ENCODE measurements around the gene PDE2A. TPM values are rescaled to one million over a fixed set of nuclear protein-coding genes. Genes with fewer than 3 reads are reported as not detected.
A peak's percentile ranks its signal among the peaks of the same experiment; 100 is the strongest.

Gene PDE2A
- total RNA-seq, 1 donor from 2014 or later = not detected

DNA sequence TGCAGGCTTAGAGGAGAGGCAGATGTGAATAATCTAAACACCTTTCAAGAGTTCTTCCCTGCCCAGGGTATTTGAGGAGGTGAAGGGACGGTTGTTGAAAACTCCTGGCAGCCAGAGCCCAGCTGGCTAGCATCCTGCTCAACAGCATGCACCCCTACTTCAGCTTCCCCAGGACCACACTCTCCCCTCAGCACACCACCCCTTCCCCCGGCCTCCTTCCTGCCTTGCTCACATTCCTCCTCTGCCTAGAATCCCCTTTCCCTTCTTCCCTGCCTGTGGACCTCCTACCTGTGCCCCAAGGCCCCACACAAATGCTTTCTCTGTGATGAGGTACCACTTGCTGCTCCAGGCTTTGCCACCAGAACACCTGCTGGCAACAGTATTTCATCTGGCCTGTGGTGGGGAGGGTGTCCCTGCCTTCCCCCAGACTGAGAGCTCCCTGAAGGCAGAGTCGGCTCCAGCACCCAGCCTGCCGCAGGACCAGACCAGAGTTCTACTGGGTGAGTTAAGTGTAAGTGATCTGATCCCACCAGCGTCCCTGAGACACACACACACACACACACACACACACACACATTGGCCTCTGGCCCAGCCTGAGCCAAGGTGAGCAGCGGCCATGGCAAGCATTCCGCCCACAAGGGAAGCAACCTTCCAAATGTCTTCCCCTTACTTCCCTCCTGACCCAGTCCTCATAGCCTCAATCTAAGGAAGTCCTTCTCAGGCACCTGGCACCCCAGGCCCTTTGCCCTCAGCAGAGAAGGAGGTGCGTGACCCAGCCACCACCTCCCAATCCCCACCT is 79.5 kb downstream of the PDE2A start:
- no peaks in the 10 kb centered on the region for H3K9me3 Mint-ChIP-seq (ENCODE audit: unreplicated experiment)

DNA sequence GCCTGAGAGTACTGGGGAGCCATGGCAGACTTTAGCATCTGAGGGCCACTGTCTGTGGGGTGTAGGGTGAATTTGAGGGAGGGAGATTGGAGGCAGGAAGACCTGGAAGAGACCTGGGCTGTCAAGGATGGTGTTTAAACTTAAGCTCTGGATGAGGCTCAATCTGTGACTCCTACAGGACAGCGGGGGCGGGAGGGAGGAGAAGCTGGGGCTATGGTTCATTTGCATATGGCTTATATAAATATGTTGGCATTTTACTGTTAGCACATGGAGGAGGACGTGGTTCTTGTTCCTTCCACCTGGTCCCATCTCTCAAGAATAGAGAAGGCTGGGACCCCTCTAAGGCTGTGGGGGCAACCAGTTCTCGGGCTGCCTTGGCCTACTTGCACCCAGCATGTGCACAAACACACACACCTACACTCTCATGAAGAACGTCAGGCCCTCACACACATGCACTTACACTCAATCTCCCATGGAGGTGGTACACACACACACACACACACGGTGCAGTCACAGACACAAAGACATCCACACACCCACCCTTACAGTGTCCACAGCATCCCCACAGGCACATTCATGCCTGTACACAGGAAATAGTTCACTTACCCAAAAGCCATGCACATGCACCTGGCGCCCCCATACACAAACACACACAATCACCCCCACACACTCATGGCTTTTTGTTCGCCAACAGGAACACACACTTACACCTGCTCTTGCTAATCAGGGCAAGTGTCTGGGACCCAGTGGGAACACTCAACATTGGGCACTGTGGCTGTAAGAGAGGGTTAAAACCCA is 81.3 kb downstream of the PDE2A start:
- Mint-ChIP-seq H3K4me3 (ENCODE audit: unreplicated experiment) (no peak overlapping the region), H3K27me3 (ENCODE audit: unreplicated experiment) (peaks cover 85% of the 10 kb centered on the region), H3K9me3 (ENCODE audit: unreplicated experiment) (no peaks in the 10 kb centered on the region), H3K4me1 (ENCODE audit: unreplicated experiment) (peaks cover 8% of the 10 kb centered on the region), H3K27ac (ENCODE audit: unreplicated experiment) (no peak overlapping the region), H3K36me3 (ENCODE audit: unreplicated experiment) (no peaks in the 10 kb centered on the region)
- TF ChIP-seq, protein P1, sequence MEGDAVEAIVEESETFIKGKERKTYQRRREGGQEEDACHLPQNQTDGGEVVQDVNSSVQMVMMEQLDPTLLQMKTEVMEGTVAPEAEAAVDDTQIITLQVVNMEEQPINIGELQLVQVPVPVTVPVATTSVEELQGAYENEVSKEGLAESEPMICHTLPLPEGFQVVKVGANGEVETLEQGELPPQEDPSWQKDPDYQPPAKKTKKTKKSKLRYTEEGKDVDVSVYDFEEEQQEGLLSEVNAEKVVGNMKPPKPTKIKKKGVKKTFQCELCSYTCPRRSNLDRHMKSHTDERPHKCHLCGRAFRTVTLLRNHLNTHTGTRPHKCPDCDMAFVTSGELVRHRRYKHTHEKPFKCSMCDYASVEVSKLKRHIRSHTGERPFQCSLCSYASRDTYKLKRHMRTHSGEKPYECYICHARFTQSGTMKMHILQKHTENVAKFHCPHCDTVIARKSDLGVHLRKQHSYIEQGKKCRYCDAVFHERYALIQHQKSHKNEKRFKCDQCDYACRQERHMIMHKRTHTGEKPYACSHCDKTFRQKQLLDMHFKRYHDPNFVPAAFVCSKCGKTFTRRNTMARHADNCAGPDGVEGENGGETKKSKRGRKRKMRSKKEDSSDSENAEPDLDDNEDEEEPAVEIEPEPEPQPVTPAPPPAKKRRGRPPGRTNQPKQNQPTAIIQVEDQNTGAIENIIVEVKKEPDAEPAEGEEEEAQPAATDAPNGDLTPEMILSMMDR (IDR thresholded peaks at IDR 0.05) = no peak
- DNase-seq (ENCODE audit: extremely low spot score, unreplicated experiment) = no peak

More for the DNA sequence above, 79.5 kb downstream of the PDE2A start:
- no peak overlapping the region for H3K27ac Mint-ChIP-seq (ENCODE audit: unreplicated experiment)
- H3K36me3 Mint-ChIP-seq (ENCODE audit: unreplicated experiment) = no peaks in the 10 kb centered on the region
- peaks cover 77% of the 10 kb centered on the region for H3K27me3 Mint-ChIP-seq (ENCODE audit: unreplicated experiment)
- TF ChIP-seq, protein P1 (IDR thresholded peaks at IDR 0.05) = no peak
- DNase-seq (ENCODE audit: extremely low spot score, unreplicated experiment) = no peak
- no peak overlapping the region for H3K4me3 Mint-ChIP-seq (ENCODE audit: unreplicated experiment)
- H3K4me1 Mint-ChIP-seq (ENCODE audit: unreplicated experiment) = peaks cover 7% of the 10 kb centered on the region

DNA sequence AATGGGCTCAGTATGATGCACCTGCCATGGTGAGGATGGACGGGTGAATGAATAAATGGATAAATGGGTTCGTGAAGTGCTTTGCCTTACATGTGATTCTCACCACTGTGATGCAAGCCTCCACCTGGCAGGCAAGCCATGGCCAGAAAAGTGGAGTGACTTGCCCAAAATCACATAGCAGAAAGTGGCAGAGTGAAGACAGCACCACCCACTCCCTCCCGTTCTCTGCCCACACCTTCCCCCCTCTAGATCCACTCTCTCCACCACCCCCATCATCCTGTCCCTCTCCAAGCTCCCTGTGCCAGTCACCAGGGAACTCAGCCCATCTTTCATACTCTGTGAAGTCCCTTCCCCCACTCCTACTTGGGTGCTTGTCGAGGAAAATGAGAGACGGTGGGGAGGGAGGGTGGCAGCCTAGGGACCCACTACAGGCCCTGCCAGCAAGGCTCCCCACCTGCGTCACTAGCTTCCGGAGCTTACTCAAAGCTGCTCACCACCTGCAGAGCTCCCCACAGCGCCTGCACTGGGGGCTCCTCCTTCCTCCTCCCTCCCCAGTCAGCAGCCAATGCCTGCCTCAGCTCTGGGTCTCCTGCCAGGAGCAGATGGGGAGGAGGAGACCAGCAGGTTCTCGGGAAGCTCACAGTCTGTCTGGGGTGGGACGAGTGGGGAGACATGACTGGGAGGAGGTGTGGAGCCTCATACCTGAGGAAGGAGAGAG is 82.3 kb downstream of the PDE2A start:
- no peaks in the 10 kb centered on the region for H3K9me3 Mint-ChIP-seq (ENCODE audit: unreplicated experiment)
- H3K4me1 Mint-ChIP-seq (ENCODE audit: unreplicated experiment) = peaks cover 8% of the 10 kb centered on the region
- no peaks in the 10 kb centered on the region for H3K36me3 Mint-ChIP-seq (ENCODE audit: unreplicated experiment)
- DNase-seq (ENCODE audit: extremely low spot score, unreplicated experiment) = no peak
- H3K4me3 Mint-ChIP-seq (ENCODE audit: unreplicated experiment) = no peak overlapping the region
- H3K27me3 Mint-ChIP-seq (ENCODE audit: unreplicated experiment) = peaks cover 88% of the 10 kb centered on the region
- no peak overlapping the region for H3K27ac Mint-ChIP-seq (ENCODE audit: unreplicated experiment)
- TF ChIP-seq, protein P1 (IDR thresholded peaks at IDR 0.05) = no peak

DNA sequence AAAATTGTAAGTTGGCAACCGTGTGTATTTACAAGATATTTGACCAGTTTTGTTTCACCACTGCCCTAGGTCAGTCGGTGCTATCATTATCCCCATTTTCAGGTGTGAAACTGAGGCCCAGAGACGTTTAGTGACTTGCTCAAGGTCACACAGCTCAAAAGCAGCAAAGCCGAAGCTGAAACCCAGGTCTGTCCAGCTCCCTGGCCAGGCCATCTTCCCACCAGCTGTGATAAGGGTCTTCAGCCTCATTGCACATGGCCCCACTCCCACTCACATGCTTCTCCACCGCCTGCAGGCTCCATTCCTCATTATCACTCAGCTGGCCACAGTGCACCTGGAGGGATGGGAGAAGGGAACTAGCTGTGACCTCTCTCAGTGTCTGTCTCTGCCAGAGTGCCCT is 83.2 kb downstream of the PDE2A start:
- Mint-ChIP-seq H3K27ac (ENCODE audit: unreplicated experiment) (no peak overlapping the region), H3K9me3 (ENCODE audit: unreplicated experiment) (no peaks in the 10 kb centered on the region), H3K27me3 (ENCODE audit: unreplicated experiment) (peaks cover 88% of the 10 kb centered on the region), H3K4me3 (ENCODE audit: unreplicated experiment) (peak overlapping the region; percentile 9), H3K36me3 (ENCODE audit: unreplicated experiment) (no peaks in the 10 kb centered on the region), H3K4me1 (ENCODE audit: unreplicated experiment) (peaks cover 8% of the 10 kb centered on the region)
- no peak for DNase-seq (ENCODE audit: extremely low spot score, unreplicated experiment)
- TF ChIP-seq, protein P1 (IDR thresholded peaks at IDR 0.05) = no peak
